HG02884 (cell line): ENCODE results near the gene CHAT.

Experiments
- ATAC-seq: cut with Tn5 transposase; IDR thresholded peaks from one replicate; pipeline ENCODE4 v1.9.1; 2021; ENCODE audit warnings: mild to moderate bottlenecking, moderate library complexity; ENCODE audit not compliant: unreplicated experiment

Gene CHAT

DNA sequence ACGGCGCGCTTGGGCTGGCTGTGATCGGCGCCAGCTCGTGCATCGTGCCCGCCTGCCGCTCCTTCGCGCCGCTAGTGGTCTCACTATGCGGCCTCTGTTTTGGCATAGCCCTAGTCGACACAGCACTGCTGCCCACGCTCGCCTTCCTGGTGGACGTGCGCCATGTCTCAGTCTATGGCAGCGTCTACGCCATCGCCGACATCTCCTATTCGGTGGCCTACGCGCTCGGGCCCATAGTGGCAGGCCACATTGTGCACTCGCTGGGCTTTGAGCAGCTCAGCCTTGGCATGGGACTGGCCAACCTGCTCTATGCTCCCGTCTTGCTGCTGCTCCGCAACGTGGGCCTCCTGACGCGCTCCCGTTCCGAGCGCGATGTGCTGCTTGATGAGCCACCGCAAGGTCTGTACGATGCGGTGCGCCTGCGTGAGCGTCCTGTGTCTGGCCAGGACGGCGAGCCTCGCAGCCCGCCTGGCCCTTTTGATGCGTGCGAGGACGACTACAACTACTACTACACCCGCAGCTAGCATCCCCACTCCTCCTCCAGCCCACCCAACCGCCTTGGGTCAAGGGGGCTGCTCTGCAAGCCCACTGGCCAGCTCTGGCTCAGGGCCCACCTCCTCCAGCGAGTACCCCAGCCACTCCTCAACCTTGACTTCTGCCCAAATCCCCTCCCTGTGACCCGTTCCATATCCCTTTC lies 1.9 kb upstream of the CHAT start:
- ATAC-seq, result no peak

DNA sequence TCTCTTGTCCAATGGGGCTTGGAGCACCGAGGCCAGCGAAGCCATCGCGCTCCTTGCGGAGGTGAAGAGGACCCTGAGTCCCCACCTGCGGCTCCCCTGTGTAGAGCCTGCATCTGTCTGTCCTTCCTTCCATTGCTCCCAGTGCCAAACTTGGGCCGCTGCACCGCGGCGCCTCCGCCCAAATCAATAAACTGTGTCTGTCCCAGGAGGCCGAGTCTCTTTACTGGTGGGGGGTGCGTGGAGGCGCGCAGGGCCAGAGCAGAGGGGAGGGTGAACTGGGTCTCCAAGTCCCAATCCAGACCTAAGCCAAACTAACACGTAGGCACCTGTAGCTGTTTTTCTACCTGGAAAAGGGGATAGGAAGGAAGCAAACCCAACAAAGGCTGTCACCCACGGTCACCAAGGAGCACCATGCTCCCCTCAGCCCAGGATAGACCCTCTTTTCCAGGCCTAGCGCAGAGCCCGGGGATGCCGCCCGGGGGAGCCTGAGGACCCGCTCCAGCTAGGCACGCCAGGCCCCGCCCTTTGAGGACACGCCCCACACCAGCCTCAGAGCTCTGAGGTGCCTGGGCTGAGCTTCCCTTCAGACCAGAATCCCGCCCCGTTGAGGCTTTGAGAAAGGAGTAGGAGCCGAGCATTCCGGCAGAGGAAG lies 1.2 kb upstream of the CHAT start:
- ATAC-seq, result no peak

DNA sequence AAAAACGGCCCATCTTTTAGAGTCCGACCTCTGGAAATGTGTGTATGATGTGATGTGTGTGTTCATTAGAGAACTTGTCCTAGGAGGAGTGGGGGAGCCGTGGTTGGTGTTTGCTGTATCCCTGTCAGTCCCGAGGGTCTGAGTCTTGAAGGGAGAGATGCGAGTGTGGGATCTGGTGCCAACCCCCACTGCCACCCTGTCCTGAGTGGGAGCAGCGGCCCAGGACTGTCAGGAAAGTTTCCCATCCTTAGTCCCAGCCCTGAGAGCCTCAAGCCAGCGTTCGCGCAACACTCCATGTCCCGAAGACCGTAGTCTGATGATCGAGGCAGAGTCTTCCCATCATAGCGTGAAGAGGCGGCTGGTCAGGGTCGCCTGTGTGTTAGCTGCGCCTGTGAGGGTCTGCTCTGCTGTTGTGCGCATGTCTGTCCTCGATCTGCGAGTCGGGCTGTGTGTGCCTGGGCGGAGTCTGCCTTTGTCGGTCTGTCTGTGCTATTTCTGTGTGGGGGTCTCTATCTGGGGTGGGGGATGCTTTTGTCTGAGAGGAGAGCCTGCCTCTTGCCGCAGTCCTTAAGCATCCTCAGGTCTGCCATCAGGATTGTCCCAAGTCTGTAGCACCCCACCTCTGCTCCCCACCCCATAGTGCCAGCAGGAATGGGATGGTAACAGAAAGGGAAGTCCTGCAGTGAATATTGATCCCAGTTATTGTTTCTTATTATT lies 514 bp upstream of the CHAT start:
- no peak for ATAC-seq

DNA sequence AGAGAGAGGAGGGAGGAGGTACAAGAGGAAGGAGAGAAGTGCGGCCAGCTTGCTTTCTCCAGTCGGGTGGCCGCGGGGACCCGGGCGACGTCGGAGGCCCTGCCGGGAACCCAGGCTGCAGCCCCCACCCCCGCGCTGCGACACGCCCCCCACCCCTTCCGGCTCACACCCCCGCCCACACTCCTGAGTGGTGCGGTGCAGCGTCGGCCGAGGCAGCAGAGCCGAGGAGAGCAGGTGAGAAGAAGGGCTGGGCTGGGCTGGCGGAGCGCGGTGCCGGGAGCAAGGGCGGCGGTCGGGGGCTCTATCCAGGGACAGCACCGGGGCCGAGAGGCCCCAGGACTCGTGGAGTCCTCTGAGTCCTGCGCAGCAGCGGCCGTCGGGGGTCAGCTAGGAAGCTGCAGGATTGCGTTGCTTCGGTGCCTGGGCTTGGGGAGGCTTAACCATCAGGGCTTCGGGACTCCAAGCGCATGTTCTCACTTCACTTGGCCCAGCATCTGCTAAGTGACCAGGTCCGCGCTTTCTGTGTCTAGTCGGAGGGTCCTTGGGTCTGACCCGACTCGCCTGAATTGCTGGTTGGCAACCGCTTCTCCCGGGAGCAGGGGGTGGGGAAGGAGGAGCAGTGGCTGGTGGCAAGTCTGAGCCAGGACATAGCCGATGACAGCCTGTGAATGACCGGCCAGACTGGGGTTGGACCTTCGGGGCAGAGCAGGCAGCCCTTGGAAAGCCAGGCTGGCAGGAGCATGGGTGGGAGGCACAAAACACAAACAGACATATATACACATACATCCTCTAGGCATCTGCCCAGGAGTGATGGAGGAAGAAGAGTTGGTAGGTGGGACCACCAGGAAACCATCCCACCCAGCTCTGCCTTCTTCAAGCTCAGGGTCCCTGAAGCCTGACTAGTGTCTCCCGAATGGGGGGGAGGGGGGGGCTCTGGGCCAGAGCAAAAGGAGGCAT lies 683 bp downstream of the CHAT start:
- no peak for ATAC-seq

DNA sequence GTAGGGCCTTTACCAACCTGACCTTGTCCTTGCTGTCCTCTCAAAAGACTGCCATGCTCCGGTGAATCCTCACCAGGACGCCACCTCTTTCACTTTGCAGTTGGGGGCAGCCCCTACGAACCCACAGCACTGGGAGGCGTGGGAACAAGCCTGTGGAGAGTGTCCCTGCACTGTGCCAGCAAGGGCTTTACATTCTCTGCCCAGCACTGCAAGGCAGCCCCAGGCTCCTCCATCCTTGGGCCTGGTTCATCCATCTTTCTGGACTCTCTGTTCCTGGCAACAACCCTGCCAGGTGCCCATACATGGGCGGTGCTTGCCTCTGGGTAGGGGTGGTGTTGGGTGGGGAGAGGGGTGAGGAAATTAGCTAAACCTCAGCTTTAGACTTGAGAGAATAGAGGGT lies 1.4 kb downstream of the CHAT start:
- ATAC-seq, result no peak

DNA sequence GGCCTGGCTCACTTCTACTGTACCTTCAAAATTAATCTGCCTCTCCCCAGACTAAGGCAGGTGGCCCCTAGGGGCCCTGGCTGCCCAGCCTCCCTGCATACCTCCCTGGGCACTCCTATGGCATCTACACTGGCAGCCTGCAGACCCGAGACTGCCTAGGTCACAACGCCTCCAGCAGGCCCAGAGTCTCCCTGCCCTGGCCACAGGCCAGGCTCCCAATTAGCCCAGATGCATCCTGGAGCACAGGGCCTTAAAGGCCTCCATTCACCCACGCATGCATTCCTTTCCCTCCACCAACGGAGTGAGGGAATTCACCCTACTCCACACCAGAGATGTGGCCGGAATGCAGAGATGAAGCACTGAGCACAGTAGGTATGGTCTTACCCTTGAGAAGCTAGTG lies 1.9 kb downstream of the CHAT start:
- ATAC-seq, result no peak

DNA sequence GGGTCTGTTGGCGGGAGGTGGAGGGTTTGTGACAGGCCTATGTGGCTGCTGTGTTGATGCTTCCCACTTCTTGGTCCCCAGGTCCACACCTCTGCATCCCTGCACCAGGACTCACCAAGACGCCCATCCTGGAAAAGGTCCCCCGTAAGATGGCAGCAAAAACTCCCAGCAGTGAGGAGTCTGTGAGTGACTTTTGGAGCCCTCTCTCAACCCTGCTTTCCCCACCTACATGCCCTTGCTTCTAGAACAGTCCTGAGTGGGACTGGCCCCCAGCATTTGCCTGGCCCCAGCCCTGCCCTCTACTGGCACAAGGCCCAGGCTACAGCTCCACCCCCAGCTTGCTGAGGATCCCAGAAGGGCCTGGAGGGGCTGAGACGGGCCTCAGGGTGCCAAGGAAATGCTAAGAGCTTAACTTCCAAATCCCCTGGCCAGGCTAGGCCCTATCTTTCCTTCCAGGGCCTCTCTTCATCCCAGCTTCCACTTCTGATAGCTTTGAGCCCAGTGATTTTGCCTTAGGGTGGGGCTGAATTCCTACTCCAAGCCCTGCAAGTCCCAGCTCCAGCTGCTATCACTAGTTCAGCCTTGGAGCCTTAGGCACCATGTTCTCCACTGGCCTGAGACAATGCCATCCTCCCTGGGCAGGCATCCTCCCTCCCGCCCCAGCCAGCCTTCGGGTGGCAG lies 2.7 kb downstream of the CHAT start:
- no peak for ATAC-seq

DNA sequence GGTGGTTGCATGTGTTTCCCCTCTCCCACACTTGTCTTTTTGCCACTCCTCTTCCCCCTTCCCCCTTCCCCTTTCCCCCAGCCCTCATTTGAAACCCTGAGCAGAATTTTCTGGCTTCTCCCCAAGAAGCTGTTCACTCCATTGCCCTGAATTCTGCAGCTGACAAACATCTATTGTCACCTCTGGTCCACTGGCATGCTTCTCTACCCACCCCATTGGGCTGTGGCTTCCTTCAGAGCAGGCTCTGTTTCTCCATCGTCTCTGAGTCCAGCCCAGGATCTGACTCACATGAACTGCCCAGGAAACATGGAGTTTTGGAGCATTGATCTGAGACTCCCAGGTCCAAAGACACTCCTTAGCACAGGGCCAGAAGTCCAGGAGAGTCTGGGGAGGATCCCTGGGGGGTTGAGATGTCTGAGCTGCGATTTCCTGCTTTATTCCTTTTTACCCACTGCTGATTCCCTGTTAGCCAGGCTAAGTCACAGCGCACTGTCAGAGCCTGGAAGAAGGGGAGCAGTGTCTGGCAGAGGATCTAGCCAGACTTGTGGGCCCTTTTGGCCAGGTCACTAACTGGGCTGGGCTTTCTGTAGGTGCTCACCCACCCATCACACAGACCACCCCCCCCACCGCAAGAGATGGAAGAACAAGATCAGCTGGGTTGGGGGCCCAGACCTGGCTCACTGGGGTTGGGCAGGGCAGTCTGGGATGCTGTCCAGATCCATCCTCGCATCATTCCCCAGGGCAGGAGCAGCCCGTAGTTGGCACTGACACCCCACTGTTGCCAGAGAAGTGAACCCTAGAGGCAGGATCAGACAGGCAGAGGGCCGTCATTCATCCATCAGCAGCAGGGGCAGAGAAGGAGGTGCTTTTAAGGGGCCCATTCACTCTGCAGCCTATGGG lies 3.5 kb downstream of the CHAT start:
- no peak for ATAC-seq

DNA sequence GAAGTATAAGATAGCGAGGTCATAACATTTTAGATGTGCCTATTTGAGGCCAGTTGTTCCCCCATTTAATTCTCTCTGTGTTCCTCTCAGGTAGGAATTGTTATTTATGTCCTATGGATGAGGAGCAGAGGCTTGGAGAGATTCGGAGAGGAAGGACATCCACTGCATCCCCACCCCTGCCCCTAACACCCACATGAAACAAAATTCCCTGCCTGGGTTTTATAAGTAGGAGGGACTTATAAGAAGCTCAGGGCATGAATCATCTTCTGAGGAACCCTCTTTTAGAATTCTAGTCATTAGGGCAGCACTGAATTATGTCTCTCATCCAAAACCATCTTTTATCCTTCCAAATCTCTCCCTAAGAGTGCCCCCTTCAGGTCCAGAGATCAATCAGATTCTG lies 5.0 kb downstream of the CHAT start:
- ATAC-seq, result no peak

DNA sequence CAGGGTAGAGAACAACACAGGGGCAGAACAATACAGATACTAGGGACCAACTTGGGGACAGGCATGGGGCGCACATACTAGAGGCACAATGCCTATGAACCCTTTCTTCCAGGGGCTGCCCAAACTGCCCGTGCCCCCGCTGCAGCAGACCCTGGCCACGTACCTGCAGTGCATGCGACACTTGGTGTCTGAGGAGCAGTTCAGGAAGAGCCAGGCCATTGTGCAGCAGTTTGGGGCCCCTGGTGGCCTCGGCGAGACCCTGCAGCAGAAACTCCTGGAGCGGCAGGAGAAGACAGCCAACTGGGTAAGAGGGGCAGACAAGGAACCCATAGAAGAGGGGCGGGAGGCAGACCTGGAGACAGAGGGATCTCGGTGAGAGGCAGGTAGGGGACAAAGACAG lies 5.8 kb downstream of the CHAT start:
- ATAC-seq, result no peak

DNA sequence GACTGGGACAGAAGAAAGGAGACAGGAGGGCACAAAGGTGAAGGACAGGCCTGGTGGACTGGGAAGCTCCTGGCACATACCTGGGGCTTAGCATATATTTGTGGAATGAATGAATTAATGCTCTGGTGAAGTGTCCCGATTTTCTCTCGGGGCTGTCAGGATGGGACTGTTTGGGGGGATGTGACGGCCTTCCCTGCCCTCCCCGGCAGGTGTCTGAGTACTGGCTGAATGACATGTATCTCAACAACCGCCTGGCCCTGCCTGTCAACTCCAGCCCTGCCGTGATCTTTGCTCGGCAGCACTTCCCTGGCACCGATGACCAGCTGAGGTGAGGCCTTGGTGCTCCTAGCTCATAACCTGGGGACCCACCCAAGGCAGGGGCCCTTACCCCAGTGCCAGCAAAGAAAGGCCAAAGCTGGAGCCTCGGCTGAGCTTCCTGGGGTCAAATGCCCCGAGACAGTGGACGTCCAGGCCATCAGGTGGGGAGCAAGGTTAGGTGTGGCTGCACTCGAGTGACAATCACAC lies 6.5 kb downstream of the CHAT start:
- ATAC-seq, result no peak

DNA sequence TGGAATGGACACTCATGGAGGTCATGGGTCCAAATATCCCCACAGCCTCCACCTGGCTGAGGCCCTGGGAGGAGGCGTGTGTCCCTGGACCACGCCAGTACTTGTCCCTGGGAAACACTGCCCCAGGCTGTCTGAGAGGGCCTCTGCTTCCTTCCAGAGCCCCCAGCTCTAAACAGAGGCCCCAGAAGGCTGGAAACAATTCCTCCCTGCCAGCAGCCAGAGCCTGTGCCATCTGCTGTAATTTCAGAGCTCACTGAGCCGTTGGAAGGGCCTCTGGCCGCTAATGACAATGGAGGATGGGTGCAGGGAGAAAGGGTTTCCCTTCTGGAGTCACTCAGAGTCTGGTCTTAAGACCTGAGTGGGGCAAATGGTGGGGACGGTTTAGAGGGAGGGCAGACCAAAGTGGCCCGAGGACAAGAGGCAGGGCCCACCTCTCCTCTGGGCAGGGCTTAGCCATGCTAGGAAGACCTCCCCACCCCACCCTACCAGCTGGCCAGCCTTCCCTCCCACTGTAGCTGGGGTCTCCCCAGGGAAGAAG lies 7.1 kb downstream of the CHAT start:
- no peak for ATAC-seq

DNA sequence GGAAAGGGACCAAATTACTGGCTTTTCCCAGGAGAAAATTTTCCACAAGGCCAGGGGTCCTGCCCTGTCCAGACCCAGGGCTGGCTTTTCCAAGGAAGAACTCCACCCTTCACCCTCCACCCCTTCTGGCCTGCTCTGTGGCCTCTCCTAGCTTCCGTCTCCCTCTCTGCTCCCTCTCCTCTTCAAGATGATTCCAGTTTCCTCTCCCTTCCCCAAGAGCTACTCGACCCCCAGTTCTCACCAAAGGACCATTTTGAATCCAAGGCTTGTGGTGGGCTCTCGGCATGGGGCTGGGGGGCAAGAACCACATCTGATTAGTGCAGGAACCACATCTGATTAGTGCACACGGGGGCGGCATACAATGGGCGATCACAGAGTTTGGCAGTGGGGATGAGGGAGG lies 7.7 kb downstream of the CHAT start:
- ATAC-seq, result no peak

DNA sequence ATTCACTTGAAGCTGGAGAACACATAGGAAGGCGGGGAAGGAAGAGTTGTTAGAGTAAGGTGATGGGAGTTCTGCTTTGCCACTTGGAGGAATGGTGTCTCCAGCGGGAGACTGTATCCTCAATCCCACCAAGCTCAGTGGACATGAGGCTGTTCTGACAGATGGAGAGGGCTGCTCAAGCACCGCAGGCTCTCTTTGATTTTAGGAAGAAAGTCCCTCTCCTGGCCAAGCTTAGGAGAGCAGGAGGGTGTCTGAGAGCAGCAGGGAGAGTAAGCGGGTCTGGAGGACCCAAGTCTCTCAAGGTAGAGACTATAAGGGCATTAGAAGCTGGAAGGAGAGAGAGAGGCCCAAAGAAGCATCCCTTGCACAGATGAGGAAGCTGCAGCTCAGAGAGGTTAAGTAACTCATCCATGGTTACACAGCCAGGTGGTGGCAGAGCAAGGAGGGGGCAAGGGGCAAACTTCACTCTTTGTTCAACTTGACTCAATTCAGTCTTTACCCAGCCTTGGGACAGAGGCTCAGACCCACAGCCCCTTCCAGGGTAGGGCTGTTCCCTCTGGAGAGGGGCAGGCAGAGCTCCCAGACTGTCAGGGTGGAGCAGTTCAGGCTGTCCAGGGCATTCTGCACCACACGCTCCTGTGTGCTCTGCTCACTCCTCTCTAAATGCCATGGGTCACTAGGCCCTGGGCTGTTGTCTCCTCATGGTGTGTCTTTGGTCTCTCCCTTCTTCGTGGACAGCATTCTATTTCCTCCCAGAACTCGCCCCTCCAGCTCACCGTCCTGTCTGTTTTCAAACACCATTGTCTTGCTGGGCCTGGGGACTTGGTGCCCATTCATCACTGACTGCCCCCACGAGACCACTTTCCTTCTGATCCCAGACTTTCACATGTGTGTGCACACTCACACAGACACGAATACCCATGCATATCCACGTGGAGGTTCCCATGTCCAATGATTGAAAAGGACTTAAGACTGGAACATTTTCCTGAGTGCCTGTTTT lies 8.9 kb downstream of the CHAT start:
- ATAC-seq, result no peak

DNA sequence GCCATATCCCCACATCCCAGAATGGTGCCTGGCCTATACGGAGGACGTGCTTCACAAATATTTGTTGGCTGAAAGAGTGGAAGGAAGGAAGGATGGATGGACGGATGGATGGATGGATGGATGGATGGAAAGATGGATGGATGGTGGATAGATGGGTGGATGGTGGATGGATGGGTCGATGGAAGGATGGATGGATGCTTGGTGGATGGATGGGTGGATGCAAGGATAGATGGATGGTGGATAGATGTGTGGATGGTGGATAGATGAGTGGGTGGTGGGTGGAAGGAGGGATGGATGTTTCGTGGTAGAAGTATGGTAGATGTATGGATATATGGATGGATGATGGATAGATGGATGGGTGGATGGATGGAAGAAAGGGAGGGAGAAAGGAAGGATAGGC lies 10.8 kb downstream of the CHAT start:
- ATAC-seq, result no peak

DNA sequence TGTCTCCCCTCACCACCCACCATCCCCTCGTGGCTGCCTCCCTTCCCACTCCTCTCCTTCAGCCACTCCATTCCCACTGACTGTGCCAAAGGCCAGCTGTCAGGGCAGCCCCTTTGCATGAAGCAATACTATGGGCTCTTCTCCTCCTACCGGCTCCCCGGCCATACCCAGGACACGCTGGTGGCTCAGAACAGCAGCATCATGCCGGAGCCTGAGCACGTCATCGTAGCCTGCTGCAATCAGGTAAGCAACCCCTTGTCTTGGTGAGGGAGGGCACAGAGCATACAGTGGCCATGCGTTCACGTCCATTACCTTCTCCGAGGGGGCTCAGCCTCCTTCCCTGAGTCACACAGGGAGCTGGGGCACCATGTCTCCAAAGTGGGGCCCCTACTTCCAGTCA lies 11.6 kb downstream of the CHAT start:
- no peak for ATAC-seq

DNA sequence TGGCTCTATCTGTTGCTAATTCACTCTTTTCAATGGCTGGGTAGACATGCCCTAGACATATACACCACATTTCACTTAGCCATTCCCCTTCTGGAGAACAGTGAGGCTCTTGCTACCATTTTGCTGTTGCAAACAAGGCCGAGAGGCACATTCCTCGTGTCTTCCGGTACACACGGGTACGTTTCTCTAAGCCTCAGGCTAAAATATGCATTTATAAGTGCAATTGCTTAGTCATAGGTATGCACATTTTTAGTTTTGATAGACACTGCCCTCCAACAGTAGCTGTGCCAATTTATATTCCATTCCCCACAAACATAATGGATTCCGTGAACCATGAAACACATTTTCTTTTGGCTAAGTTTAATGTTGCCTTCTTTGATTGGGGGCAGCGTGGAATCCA lies 13.2 kb downstream of the CHAT start:
- ATAC-seq, result no peak
